SK-N-SH (cell line): Measurements from ENCODE around the gene RRP15. TPM values are rescaled to one million over a fixed set of nuclear protein-coding genes. Genes with fewer than 3 reads are reported as not detected.
A peak's percentile ranks its signal among the peaks of the same experiment; 100 is the strongest.

Experiments used
- CTCF ChIA-PET: fragments of 300-600, 350-600 bp; formaldehyde crosslinking; extraction: SDS; loops from one replicate; lab custom pipeline; 2021; lab: Yijun Ruan, JAX
- POLR2A ChIA-PET: fragments of 350-600 bp; sonication (Branson Sonifier 250); formaldehyde crosslinking; extraction: SDS; loops from one replicate; lab custom pipeline; 2020; ENCODE audit warnings: antibody characterized with exemption, inconsistent platforms; lab: Yijun Ruan, JAX
- DNase-seq: peaks from one replicate; pipeline ENCODE4 v3.0.0; 2012
- H2AFZ ChIP-seq: fragments of 200-600 bp; sonication (generic); 2 replicates; pipeline ENCODE4 v1.8.1; 2016; ENCODE audit warnings: antibody characterized with exemption, mild to moderate bottlenecking, low read depth
- H3F3A ChIP-seq: fragments of 200-600 bp; sonication (generic); replicated peaks from 2 replicates; pipeline ENCODE3; 2016; ENCODE audit warnings: antibody characterized with exemption, mild to moderate bottlenecking; ENCODE audit not compliant: insufficient read depth
- H3K27ac ChIP-seq, 2 experiments: fragments of 200-500 bp in 1 of 2; fragments of 200-600 bp in 1 of 2; sonication (Bioruptor generic) in 1 of 2; sonication (generic), shearing (Covaris generic) in 1 of 2; 2 replicates each; pipeline versions ENCODE4 v1.5.1 to v1.6.1; 2014 to 2016; ENCODE audit warnings: low read depth in 2 of 2, inconsistent platforms in 1 of 2, low read length in 1 of 2, mild to moderate bottlenecking in 1 of 2, mixed read lengths in 1 of 2
- H3K27me3 ChIP-seq: fragments of 200-600 bp; sonication (generic), shearing (Covaris generic); 2 replicates; pipeline ENCODE4 v1.6.1; 2016; ENCODE audit warnings: mixed run types; ENCODE audit not compliant: insufficient read depth
- H3K36me3 ChIP-seq, 2 experiments: fragments of 200-500 bp in 1 of 2; fragments of 200-600 bp in 1 of 2; sonication (Bioruptor generic) in 1 of 2; sonication (generic) in 1 of 2; replicated peaks in 1 of 2; 2 replicates each; pipeline versions ENCODE3 to v1.5.1; 2014 to 2016; ENCODE audit warnings: low read length in 1 of 2, mild to moderate bottlenecking in 1 of 2; ENCODE audit not compliant: insufficient read depth in 2 of 2, control insufficient read depth in 1 of 2
- H3K4me1 ChIP-seq, 2 experiments: fragments of 200-500 bp in 1 of 2; fragments of 200-600 bp in 1 of 2; sonication (Bioruptor generic) in 1 of 2; sonication (generic), shearing (Covaris generic) in 1 of 2; 2 replicates each; pipeline versions ENCODE4 v1.5.1 to v1.6.1; 2014 to 2016; ENCODE audit warnings: low read depth in 1 of 2, low read length in 1 of 2, mixed run types in 1 of 2; ENCODE audit not compliant: insufficient read depth in 2 of 2, control insufficient read depth in 1 of 2
- H3K4me2 ChIP-seq: fragments of 200-600 bp; sonication (generic), shearing (Covaris generic); 2 replicates; pipeline ENCODE4 v1.6.1; 2017; ENCODE audit warnings: mixed run types
- H3K4me3 ChIP-seq, 2 experiments: fragments of 200-500 bp in 1 of 2; fragments of 200-600 bp in 1 of 2; sonication (Bioruptor generic) in 1 of 2; sonication (generic), shearing (Covaris generic) in 1 of 2; 2 replicates each; pipeline versions ENCODE4 v1.5.1 to v1.8.1; 2014 to 2016; ENCODE audit warnings: low read depth in 2 of 2, inconsistent platforms in 1 of 2, low read length in 1 of 2, mild to moderate bottlenecking in 1 of 2, mixed read lengths in 1 of 2, moderate library complexity in 1 of 2
- H3K79me2 ChIP-seq: fragments of 200-600 bp; sonication (generic); 2 replicates; pipeline ENCODE4 v1.8.1; 2017; ENCODE audit warnings: mild to moderate bottlenecking; ENCODE audit not compliant: insufficient read depth
- H3K9ac ChIP-seq: fragments of 200-600 bp; sonication (generic); 2 replicates; pipeline ENCODE4 v1.6.1; 2017; ENCODE audit warnings: mixed run types
- H3K9me2 ChIP-seq: fragments of 200-600 bp; sonication (generic); 2 replicates; pipeline ENCODE4 v1.6.1; 2017; ENCODE audit warnings: mixed run types
- H3K9me3 ChIP-seq: fragments of 200-600 bp; sonication (generic); 2 replicates; pipeline ENCODE4 v1.6.1; 2017; ENCODE audit warnings: mixed run types, mild to moderate bottlenecking, moderate library complexity
- H4K20me1 ChIP-seq: fragments of 200-600 bp; sonication (generic); 2 replicates; pipeline ENCODE4 v1.6.1; 2017; ENCODE audit warnings: mild to moderate bottlenecking, mixed run types; ENCODE audit not compliant: insufficient read depth
- CHD2 ChIP-seq: fragments of 150-350 bp; IDR thresholded peaks from 2 replicates; pipeline ENCODE4 v1.6.1; 2018; ENCODE audit warnings: low read length; ENCODE audit not compliant: partially characterized antibody
- CTCF ChIP-seq: fragments of 200-600 bp; sonication (generic); IDR thresholded peaks from 2 replicates; pipeline ENCODE4 v1.6.1; 2017; ENCODE audit warnings: antibody characterized with exemption, mild to moderate bottlenecking, moderate library complexity
- FOXM1 ChIP-seq: IDR thresholded peaks from 2 replicates; pipeline ENCODE4 v1.4.0; 2012; ENCODE audit warnings: low read depth, mild to moderate bottlenecking
- GABPA ChIP-seq: IDR thresholded peaks from 2 replicates; pipeline ENCODE4 v1.4.0; 2012; ENCODE audit warnings: low read depth, mild to moderate bottlenecking
- GATA2 ChIP-seq: sonication (generic); formaldehyde crosslinking; IDR thresholded peaks from 2 replicates; pipeline ENCODE4 v1.5.0; 2020; ENCODE audit warnings: mild to moderate bottlenecking, missing genetic modification reagents
- IRF3 ChIP-seq: fragments of 150-350 bp; IDR thresholded peaks from 2 replicates; pipeline ENCODE4 v1.6.1; 2016; ENCODE audit warnings: mild to moderate bottlenecking, low read depth, low read length
- MXI1 ChIP-seq: IDR thresholded peaks from 2 replicates; pipeline ENCODE4 v1.6.1; 2012; ENCODE audit warnings: mild to moderate bottlenecking, low read depth, low read length, improper control_type of control experiment
- NFIC ChIP-seq: IDR thresholded peaks from 2 replicates; pipeline ENCODE4 v1.4.0; 2012; ENCODE audit warnings: borderline replicate concordance
- NRF1 ChIP-seq: IDR thresholded peaks from 2 replicates; pipeline ENCODE4 v1.6.1; 2012; ENCODE audit warnings: low read depth, mild to moderate bottlenecking, low read length
- RAD21 ChIP-seq: IDR thresholded peaks from 2 replicates; pipeline ENCODE4 v1.6.1; 2012; ENCODE audit warnings: mild to moderate bottlenecking, low read length
- RFX5 ChIP-seq: IDR thresholded peaks from 2 replicates; pipeline ENCODE4 v1.6.1; 2012; ENCODE audit warnings: mild to moderate bottlenecking, improper control_type of control experiment, low read length
- SIN3A ChIP-seq: IDR thresholded peaks from 2 replicates; pipeline ENCODE4 v1.6.1; 2012; ENCODE audit warnings: low read depth, mild to moderate bottlenecking, low read length, moderate library complexity, borderline replicate concordance
- SMC3 ChIP-seq: IDR thresholded peaks from 2 replicates; pipeline ENCODE4 v1.6.1; 2012; ENCODE audit warnings: low read depth, low read length, improper control_type of control experiment
- TAF1 ChIP-seq: IDR thresholded peaks from 2 replicates; pipeline ENCODE4 v1.6.1; 2012; ENCODE audit warnings: low read depth, mild to moderate bottlenecking, low read length, moderate library complexity, borderline replicate concordance
- TEAD4 ChIP-seq: IDR thresholded peaks from 2 replicates; pipeline ENCODE4 v1.4.0; 2012; ENCODE audit warnings: mild to moderate bottlenecking, borderline replicate concordance; ENCODE audit not compliant: insufficient read depth
- YY1 ChIP-seq: IDR thresholded peaks from 2 replicates; pipeline ENCODE4 v1.4.0; 2012; ENCODE audit warnings: low read depth, mild to moderate bottlenecking
- ZBTB33 ChIP-seq: IDR thresholded peaks from 2 replicates; pipeline ENCODE4 v1.4.0; 2012; ENCODE audit warnings: low read depth, borderline replicate concordance
- WGBS: methylation state at CpG from one replicate; pipeline ENCODE4 v1.1.6; 2017; ENCODE audit warnings: low lambda C conversion rate; 5-methylcytosine and 5-hydroxymethylcytosine counted together
- polyA plus RNA-seq, 3 experiments: library from polyadenylated mRNA; depleted of rRNA; stranded (reverse); fragments of >200 nt; gene quantifications; 2 replicates each; pipeline ENCODE4 v1.2.3, GENCODE V29; 2012
- TF ChIP-seq, protein P1 (sequence below): IDR thresholded peaks from 2 replicates; pipeline ENCODE4 v1.4.0; 2012; ENCODE audit warnings: low read depth

Gene RRP15
- polyA plus RNA-seq, 1 of the 3 experiments (the other 2 are of a cell fraction), result 2.1 TPM

GRCh38 chr1:218345673-218346390 is 60.7 kb downstream of the RRP15 start:
- POLR2A ChIA-PET, result no interaction called here
- Histone ChIP-seq H3K9me2 (no peaks in the 10 kb centered on the region), H3K9ac (peak overlapping the region; percentile 61), H3K9me3 (no peaks in the 10 kb centered on the region), H3K4me2 (peak overlapping the region; percentile 73), H3K4me3 (peak overlapping the region; percentile 52 to 57), H3K4me1 (peaks cover 7 to 24% of the 10 kb centered on the region in 2 experiments; a peak in 2 of 4 replicates), H3K27ac (peak overlapping the region; percentile 29 to 32; a peak in 3 of 4 replicates), H4K20me1 (no peaks in the 10 kb centered on the region), H3K27me3 (no peaks in the 10 kb centered on the region), H2AFZ (peak overlapping the region; percentile 75; the same call in 1 of the 2 replicates)
- 23% methylated on average over 29 of the region's 64 CpGs for WGBS
- DNase-seq, result peak; percentile 89
- TF ChIP-seq RFX5, result no peak
- 0 out of 2 replicates have a peak, but pooled peaks have one; percentile 6 for TF ChIP-seq SMC3
- TF ChIP-seq NFIC, result no peak
- peak; percentile 12; the same call in 1 of the 2 replicates for TF ChIP-seq RAD21
- no peak for TF ChIP-seq YY1
- TF ChIP-seq TAF1, result no peak
- TF ChIP-seq ZBTB33, result no peak
- TF ChIP-seq SIN3A, result no peak
- TF ChIP-seq TEAD4, result no peak
- TF ChIP-seq, protein P1, sequence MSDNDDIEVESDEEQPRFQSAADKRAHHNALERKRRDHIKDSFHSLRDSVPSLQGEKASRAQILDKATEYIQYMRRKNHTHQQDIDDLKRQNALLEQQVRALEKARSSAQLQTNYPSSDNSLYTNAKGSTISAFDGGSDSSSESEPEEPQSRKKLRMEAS, result peak; percentile 79
- TF ChIP-seq GABPA, result no peak
- no peak for TF ChIP-seq NRF1
- no peak for TF ChIP-seq CHD2
- TF ChIP-seq FOXM1, result no peak
- TF ChIP-seq CTCF, result no peak
- TF ChIP-seq GATA2, result no peak
- TF ChIP-seq MXI1, result peak; percentile 46
- no peak for TF ChIP-seq IRF3
- TF ChIP-seq, all 33 proteins: peak for 4
- CTCF ChIA-PET, result interaction anchor here (0.7 to 4.7 kb wide), 7 partner anchors 16 to 1460 kb away, joined by 3 to 22 read pairs (median 4); no protein-coding TSS in a partner anchor
- H3K79me2 ChIP-seq, result no peaks in the 10 kb centered on the region
- peaks cover 0 to 6% of the 10 kb centered on the region in 2 experiments for H3K36me3 ChIP-seq
- peaks cover 5% of the 10 kb centered on the region for H3F3A ChIP-seq
